HG02623 (cell line): Measurements from ENCODE around the gene PARP1.
A peak's percentile ranks its signal among the peaks of the same experiment; 100 is the strongest.
"Not testable (repeated sequence)": the region's sequence is repeated elsewhere in the genome, so short reads cannot be mapped to it uniquely, and the experiment has no call there.

Source experiments
- ATAC-seq: cut with Tn5 transposase; IDR thresholded peaks from one replicate; pipeline ENCODE4 v1.9.1; 2021; ENCODE audit warnings: moderate library complexity; ENCODE audit not compliant: unreplicated experiment

The PARP1 gene

GRCh38 chr1:226355669-226356551 is 52.0 kb downstream of the PARP1 start:
- peak; percentile 49 for ATAC-seq

GRCh38 chr1:226355016-226355415 is 52.9 kb downstream of the PARP1 start:
- ATAC-seq: no peak

- no peak for ATAC-seq
Measured at GRCh38 chr1:226353698-226354525, 54.0 kb downstream of the PARP1 start.

GRCh38 chr1:226351709-226352108 is 56.2 kb downstream of the PARP1 start:
- ATAC-seq: no peak

DNA sequence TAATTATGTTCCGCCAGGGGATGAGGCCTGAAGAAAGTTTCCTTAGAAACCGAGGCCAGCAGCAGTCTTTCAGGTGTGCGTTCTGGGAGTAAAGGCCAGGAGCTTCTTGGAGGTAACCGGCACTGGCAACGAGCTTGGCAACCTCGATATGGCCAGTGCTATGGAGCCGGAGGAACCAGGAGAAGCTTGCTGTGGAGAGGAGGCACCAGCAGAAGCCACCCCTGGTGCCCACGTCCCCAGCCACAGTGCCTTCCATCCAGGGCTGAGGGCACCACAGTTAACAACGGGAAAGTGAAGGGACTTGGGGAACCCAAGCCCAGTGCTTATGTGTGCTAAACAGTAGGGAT is 57.4 kb downstream of the PARP1 start:
- ATAC-seq: no peak

GRCh38 chr1:226349801-226350518 is 57.9 kb downstream of the PARP1 start:
- peak; percentile 54 for ATAC-seq

DNA sequence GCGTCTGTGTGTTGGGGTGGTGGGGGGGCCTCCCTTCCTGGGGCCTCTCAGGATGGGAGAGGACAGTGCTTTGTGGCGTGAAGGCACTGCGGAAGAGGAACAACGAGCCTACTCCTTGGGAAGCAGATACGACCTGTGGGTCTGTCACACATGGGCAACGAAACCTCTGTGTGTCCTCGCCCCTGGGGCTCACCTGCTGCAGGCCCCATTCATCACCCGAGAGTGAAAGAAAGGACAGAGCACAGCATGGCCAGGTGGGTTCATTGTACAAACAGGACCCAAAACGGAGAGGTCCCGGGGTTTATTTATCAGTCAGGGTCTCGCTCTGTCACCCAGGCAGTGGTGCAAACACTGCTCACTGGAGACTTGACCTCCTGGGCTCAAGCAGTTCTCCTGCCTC is 58.8 kb downstream of the PARP1 start:
- no peak for ATAC-seq

DNA sequence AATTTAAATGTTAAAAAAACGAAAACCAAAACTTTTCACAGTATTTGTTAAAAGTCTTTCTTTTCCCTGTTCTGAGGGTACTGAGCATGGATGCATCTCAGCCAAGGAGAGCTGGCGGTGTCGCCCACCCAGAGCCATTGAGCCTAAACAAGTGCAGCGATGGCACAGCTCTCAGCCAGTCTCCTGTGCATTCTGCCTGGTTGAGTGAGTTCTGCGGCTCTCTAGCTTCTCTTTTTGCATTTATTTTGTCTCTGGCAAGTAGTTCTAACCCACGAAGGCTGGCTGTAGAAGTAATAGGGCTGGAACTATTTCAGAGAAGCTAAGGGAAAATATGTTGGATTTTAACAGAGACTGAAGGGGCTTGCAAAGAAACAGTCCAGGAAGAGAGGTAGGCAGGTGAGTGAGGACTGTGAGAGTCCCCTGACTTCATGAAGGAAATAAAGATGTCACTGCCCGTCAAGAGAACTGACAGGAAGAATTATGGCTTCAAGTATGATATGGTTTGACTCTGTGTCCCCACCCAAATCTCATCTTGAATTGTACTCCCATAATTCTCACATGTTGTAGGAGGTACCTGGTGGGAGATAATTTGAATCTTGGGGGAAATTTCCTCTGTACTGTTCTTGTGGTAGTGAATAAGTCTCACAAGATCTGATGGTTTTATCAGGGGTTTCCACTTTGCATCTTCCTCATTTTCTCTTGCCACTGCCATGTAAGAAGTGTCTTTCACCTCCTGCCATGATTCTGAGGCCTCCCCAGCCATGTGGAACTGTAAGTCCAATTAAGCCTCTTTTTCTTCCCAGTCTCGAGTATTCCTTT is 63.2 kb downstream of the PARP1 start:
- no peak for ATAC-seq

- no peak for ATAC-seq
Measured at GRCh38 chr1:226342656-226343055, 65.2 kb downstream of the PARP1 start.

DNA sequence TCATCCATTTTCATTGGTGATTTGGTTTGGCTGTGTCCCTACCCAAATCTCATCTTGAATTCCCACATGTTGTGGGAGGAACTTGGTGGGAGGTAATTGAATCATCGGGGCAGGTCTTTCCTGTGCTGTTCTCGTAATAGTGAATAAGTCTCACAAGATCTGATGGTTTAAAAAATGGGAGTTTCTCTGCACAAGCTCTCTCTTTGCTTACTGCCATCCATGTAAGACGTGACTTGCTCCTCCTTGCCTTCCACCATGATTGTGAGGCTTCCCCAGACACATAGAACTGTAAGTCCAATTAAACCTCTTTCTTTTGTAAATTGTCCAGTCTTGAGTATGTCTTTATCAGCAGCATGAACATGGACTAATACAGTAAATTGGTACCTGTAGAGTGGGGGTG is 67.8 kb downstream of the PARP1 start:
- ATAC-seq: not testable (repeated sequence)

DNA sequence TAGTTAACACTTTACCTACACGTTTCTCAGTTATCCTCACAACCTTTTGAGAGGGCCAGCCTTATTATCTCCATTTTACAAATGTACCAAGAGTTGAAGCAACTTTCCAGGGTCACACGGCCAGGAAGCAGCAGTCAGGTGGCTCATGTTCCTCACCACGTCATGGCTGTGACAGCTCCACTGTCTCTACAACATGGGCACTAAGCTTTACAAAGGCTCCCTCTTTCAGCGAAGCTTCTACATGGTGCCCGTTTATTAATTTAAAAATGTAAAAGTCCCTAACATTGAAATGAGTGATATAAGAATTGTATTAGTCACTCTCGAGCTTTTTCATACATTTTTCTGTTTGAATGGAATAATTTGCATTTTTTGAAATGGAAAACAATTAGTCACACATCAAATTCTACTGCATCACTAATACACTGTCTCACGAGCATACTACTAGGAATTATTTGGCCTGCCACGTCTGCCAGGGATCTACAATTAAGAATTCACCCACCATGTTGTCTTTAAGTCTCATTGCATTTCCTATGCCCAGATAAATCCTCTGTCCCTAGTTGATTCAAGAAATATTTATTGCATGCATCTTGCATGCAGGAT is 70.5 kb downstream of the PARP1 start:
- no peak for ATAC-seq

- no peak for ATAC-seq
Measured at GRCh38 chr1:226335661-226336060, 72.2 kb downstream of the PARP1 start.

DNA sequence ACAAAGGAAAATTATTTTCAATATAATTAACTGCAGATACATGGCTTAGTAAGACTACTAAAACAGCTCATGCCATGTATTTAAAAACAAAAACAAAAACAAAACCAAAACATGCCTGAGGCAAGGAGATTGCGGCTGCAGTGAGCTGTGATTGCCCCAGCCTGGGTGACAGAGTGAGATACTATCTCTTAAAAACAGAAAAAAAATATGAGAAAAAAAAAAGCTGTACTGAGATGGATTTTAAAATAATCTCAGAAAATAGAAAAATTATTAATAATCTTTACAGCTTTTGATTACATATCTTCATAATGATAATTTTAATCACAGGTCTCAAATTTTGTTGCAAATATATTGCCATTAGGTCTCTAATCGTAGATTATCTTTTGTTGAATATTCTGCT is 74.9 kb downstream of the PARP1 start:
- no peak for ATAC-seq

- ATAC-seq: no peak
Measured at GRCh38 chr1:226329237-226329636, 78.7 kb downstream of the PARP1 start.

- ATAC-seq: no peak
Measured at GRCh38 chr1:226327761-226328162, 80.1 kb downstream of the PARP1 start.

GRCh38 chr1:226325178-226325577 is 82.7 kb downstream of the PARP1 start:
- ATAC-seq: no peak

GRCh38 chr1:226324479-226324878 is 83.4 kb downstream of the PARP1 start:
- ATAC-seq: no peak

GRCh38 chr1:226322986-226323385 is 84.9 kb downstream of the PARP1 start:
- ATAC-seq: no peak

DNA sequence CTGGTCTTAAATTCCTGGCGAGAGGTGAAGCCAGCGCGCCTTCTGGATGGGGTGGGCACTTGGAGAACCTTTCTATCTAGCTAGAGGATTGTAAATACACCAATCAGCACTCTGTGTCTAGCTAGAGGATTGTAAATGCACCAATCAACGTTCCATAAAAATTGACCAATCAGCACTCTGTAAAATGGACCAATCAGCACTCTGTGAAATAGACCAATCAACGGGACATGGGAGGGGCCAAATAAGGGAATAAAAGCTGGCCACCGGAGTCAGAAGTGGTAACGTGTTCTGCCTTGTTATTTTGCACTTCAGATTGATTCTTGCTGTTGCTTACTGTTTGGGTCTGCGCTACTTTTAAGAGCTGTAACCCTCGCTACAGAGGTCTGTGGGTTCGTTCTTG is 87.0 kb downstream of the PARP1 start:
- no peak for ATAC-seq

DNA sequence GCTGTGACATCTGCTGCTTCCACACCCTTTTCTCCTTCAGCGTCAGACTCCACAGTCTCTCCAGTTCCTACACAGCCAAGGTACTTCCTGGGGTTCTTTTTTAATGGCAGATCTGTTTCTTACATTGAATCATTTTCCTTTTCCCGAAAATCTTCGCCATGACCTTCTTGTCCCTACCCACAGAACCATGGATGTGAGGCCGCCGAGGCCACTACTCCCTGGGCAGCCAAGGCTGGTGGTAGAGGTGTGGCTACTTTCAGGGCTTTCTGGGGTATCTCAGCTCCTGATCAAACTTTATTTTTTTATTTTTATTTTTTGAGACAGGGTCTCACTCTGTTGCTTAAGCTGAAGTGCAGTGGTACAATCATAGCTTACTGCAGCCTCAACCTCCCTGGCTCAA is 89.4 kb downstream of the PARP1 start:
- ATAC-seq: no peak
